Fibroblast of lung (primary cell): ENCODE measurements around the gene PPFIBP2. TPM values are rescaled to one million over a fixed set of nuclear protein-coding genes. Genes with fewer than 3 reads are reported as not detected.

ENCODE experiments used
- DNase-seq, 2 donors: peaks; one replicate each; pipeline versions ENCODE4 v3.0.0 to v3.0.0-alpha.2; 2010; ENCODE audit warnings: low read depth in 2 of 2
- H2AFZ ChIP-seq: 2 replicates; pipeline ENCODE4 v1.5.1; 2012; ENCODE audit warnings: low read length, control low read depth, inconsistent platforms
- H3K27ac ChIP-seq: 2 replicates; pipeline ENCODE4 v1.5.1; 2011; ENCODE audit warnings: low read length, control low read depth; ENCODE audit not compliant: insufficient read depth
- H3K27me3 ChIP-seq: 2 replicates; pipeline ENCODE4 v1.5.1; 2011; ENCODE audit warnings: mild to moderate bottlenecking, low read length; ENCODE audit not compliant: control insufficient read depth, insufficient read depth
- H3K36me3 ChIP-seq: 2 replicates; pipeline ENCODE4 v1.5.1; 2011; ENCODE audit warnings: low read length; ENCODE audit not compliant: control insufficient read depth, insufficient read depth
- H3K4me1 ChIP-seq: 2 replicates; pipeline ENCODE4 v1.5.1; 2011; ENCODE audit warnings: low read length; ENCODE audit not compliant: control insufficient read depth, insufficient read depth; ENCODE audit errors: extremely low read depth
- H3K4me2 ChIP-seq: 2 replicates; pipeline ENCODE4 v1.5.1; 2011; ENCODE audit warnings: low read length, control low read depth; ENCODE audit not compliant: insufficient read depth; ENCODE audit errors: extremely low read depth
- H3K4me3 ChIP-seq, 4 experiments: fragments of 200-600 bp in 1 of 4; sonication (generic) in 1 of 4; replicated peaks in 1 of 4; 2 replicates each; pipeline ENCODE4 v1.5.1; 2011 to 2016; ENCODE audit warnings: low read length in 4 of 4, low read depth in 3 of 4, mild to moderate bottlenecking in 3 of 4, control low read depth in 2 of 4, inconsistent platforms in 1 of 4, mixed read lengths in 1 of 4; ENCODE audit not compliant: insufficient read depth in 1 of 4; ENCODE audit errors: control extremely low read depth in 1 of 4
- H3K79me2 ChIP-seq: 2 replicates; pipeline ENCODE4 v1.5.1; 2012; ENCODE audit warnings: mild to moderate bottlenecking, low read length, inconsistent platforms; ENCODE audit not compliant: control insufficient read depth, insufficient read depth
- H3K9ac ChIP-seq: 2 replicates; pipeline ENCODE4 v1.5.1; 2011; ENCODE audit warnings: mild to moderate bottlenecking, low read length, control low read depth; ENCODE audit not compliant: insufficient read depth
- H3K9me3 ChIP-seq: 2 replicates; pipeline ENCODE4 v1.5.1; 2012; ENCODE audit warnings: low read depth, low read length; ENCODE audit not compliant: control insufficient read depth, insufficient read depth
- H4K20me1 ChIP-seq: 2 replicates; pipeline ENCODE4 v1.5.1; 2011; ENCODE audit warnings: low read length; ENCODE audit not compliant: control insufficient read depth, insufficient read depth; ENCODE audit errors: extremely low read depth
- EZH2 ChIP-seq: IDR thresholded peaks from 2 replicates; pipeline ENCODE4 v1.5.1; 2012; ENCODE audit warnings: low read length, control low read depth, mild to moderate bottlenecking; ENCODE audit errors: missing control alignments
- polyA plus RNA-seq, 2 donors: library from polyadenylated mRNA; depleted of rRNA in 1 of 2; stranded (reverse) in 1 of 2; unstranded in 1 of 2; fragments of >200 nt; gene quantifications; 2 replicates each; pipeline ENCODE4 v1.2.1, GENCODE V29; 2011 to 2012; ENCODE audit warnings: missing spikeins in 1 of 2
- total RNA-seq: library from RNA; depleted of rRNA; stranded (reverse); fragments of >200 nt; gene quantifications from 2 replicates; pipeline ENCODE4 v1.2.1, GENCODE V29; 2014
- TF ChIP-seq, protein P1 (sequence below), 2 donors: IDR thresholded peaks in 1 of 2; conservative IDR thresholded peaks in 1 of 2; 1 replicate in 1 of 2; 2 replicates in 1 of 2; pipeline ENCODE4 v1.5.1; 2011 to 2012; ENCODE audit warnings: low read length in 2 of 2, control low read depth in 1 of 2, inconsistent platforms in 1 of 2, low read depth in 1 of 2, mild to moderate bottlenecking in 1 of 2

The PPFIBP2 gene
- total and polyA plus RNA-seq, 2 donors (not counting 1 experiment from before 2014, with no cell fraction given): 11.4 to 38.8 TPM

- Histone ChIP-seq H3K9ac (no peak overlapping the region), H3K9me3 (no peaks in the 10 kb centered on the region), H3K36me3 (no peaks in the 10 kb centered on the region), H3K4me2 (no peak overlapping the region), H4K20me1 (no peaks in the 10 kb centered on the region), H3K4me1 (no peaks in the 10 kb centered on the region), H3K27me3 (no peaks in the 10 kb centered on the region), H3K4me3 (no peak overlapping the region), H3K79me2 (no peaks in the 10 kb centered on the region), H2AFZ (no peak overlapping the region), H3K27ac (no peak overlapping the region)
- no peak for TF ChIP-seq EZH2
- TF ChIP-seq, protein P1, sequence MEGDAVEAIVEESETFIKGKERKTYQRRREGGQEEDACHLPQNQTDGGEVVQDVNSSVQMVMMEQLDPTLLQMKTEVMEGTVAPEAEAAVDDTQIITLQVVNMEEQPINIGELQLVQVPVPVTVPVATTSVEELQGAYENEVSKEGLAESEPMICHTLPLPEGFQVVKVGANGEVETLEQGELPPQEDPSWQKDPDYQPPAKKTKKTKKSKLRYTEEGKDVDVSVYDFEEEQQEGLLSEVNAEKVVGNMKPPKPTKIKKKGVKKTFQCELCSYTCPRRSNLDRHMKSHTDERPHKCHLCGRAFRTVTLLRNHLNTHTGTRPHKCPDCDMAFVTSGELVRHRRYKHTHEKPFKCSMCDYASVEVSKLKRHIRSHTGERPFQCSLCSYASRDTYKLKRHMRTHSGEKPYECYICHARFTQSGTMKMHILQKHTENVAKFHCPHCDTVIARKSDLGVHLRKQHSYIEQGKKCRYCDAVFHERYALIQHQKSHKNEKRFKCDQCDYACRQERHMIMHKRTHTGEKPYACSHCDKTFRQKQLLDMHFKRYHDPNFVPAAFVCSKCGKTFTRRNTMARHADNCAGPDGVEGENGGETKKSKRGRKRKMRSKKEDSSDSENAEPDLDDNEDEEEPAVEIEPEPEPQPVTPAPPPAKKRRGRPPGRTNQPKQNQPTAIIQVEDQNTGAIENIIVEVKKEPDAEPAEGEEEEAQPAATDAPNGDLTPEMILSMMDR (conservative IDR thresholded peaks at IDR 0.05 in 1 of 2, IDR thresholded peaks at IDR 0.05 in 1 of 2; ENCODE audit: low read depth in 1 of 2, low read length in 2 of 2): no peak
- DNase-seq: no peak
These were observed 98.4 kb downstream of the PPFIBP2 start for GRCh38 chr11:7612056-7612660.

DNA sequence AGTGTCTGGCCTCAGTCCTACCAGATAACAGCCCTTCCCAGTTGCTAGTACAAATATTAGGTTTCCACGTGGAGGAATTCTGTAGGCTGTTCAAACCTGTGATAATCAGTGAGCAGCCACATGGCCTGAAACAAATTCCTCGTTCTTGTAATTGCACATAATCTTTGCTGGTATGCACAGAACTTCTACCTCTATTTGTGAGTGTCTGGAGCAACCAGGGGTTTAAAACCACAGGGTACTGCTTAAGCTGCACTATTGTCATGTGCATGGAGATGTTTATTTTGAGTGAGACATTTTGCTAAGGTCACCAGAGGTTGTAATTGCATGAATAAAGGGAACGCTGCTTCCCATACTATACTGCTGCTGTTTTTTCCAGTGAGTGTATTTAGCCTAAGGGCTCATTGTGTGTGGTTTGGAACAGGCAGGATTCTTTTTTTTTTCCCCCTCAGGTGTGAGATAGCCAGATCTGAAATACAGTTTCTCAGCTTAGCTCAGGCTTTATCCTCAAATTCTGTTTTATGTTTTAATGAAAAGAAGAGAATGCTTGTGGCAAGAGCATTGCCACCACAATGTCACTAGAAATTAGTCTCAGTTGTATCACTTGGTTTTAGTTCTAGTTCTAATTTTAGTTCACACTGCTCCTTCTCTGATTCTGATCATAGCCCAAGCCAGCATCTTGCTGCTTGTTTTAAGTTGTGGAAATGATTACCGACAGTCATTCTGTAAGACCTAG, 99.0 kb downstream of the PPFIBP2 start:
- no peaks in the 10 kb centered on the region for H3K4me1 ChIP-seq
- H3K4me2 ChIP-seq: no peak overlapping the region
- H3K27ac ChIP-seq: no peak overlapping the region
- H3K27me3 ChIP-seq: no peaks in the 10 kb centered on the region
- no peaks in the 10 kb centered on the region for H4K20me1 ChIP-seq
- H3K9me3 ChIP-seq: no peaks in the 10 kb centered on the region
- H3K9ac ChIP-seq: no peak overlapping the region
- no peaks in the 10 kb centered on the region for H3K36me3 ChIP-seq
- H3K79me2 ChIP-seq: no peaks in the 10 kb centered on the region
- H3K4me3 ChIP-seq: no peak overlapping the region
- DNase-seq: peak in 1 of 2 donors; percentile 11
- H2AFZ ChIP-seq: no peak overlapping the region
- no peak for TF ChIP-seq EZH2
- TF ChIP-seq, protein P1 (conservative IDR thresholded peaks at IDR 0.05 in 1 of 2, IDR thresholded peaks at IDR 0.05 in 1 of 2; ENCODE audit: low read depth in 1 of 2, low read length in 2 of 2): no peak

GRCh38 chr11:7613394-7613720, 99.6 kb downstream of the PPFIBP2 start:
- no peaks in the 10 kb centered on the region for H3K27me3 ChIP-seq
- no peak overlapping the region for H3K4me3 ChIP-seq
- no peaks in the 10 kb centered on the region for H4K20me1 ChIP-seq
- H3K9ac ChIP-seq: no peak overlapping the region
- no peaks in the 10 kb centered on the region for H3K9me3 ChIP-seq
- H2AFZ ChIP-seq: no peak overlapping the region
- DNase-seq: no peak
- no peak overlapping the region for H3K27ac ChIP-seq
- H3K36me3 ChIP-seq: no peaks in the 10 kb centered on the region
- TF ChIP-seq, protein P1 (conservative IDR thresholded peaks at IDR 0.05 in 1 of 2, IDR thresholded peaks at IDR 0.05 in 1 of 2; ENCODE audit: low read depth in 1 of 2, low read length in 2 of 2): no peak
- TF ChIP-seq EZH2: no peak
- H3K4me1 ChIP-seq: no peaks in the 10 kb centered on the region
- no peak overlapping the region for H3K4me2 ChIP-seq
- no peaks in the 10 kb centered on the region for H3K79me2 ChIP-seq
